ENCODE results near the gene SYCE3. TPM values are rescaled to one million over a fixed set of nuclear protein-coding genes. Genes with fewer than 3 reads are reported as not detected.

Gene SYCE3
- total RNA-seq, 3 donors from 2014 or later = not detected

DNA sequence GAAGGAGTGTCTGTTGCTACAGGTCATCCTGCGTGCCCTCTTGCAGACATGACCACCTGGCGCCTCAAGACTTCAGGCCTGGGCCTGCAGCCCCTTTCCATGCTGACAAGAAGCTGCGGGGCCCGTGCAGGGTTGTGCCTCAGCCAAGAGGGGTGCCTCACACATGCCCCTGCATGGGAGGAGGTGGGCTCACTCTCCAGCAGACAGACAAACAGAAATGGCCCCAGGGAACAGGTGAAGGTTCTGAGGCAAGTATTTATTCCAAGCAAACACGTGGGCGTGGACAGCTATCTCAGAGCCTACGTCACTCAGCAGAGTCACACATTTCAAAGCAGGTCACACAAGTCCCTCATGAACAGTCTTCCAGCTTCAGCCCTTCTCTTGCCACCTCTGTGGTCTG is 5.9 kb upstream of the SYCE3 start:
- TF ChIP-seq, protein P1, sequence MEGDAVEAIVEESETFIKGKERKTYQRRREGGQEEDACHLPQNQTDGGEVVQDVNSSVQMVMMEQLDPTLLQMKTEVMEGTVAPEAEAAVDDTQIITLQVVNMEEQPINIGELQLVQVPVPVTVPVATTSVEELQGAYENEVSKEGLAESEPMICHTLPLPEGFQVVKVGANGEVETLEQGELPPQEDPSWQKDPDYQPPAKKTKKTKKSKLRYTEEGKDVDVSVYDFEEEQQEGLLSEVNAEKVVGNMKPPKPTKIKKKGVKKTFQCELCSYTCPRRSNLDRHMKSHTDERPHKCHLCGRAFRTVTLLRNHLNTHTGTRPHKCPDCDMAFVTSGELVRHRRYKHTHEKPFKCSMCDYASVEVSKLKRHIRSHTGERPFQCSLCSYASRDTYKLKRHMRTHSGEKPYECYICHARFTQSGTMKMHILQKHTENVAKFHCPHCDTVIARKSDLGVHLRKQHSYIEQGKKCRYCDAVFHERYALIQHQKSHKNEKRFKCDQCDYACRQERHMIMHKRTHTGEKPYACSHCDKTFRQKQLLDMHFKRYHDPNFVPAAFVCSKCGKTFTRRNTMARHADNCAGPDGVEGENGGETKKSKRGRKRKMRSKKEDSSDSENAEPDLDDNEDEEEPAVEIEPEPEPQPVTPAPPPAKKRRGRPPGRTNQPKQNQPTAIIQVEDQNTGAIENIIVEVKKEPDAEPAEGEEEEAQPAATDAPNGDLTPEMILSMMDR (IDR thresholded peaks at IDR 0.05) = no peak
- Histone ChIP-seq H3K36me3 (ENCODE audit: low read depth) (no peaks in the 10 kb centered on the region), H3K9me3 (no peaks in the 10 kb centered on the region), H3K4me1 (ENCODE audit: low read depth) (peaks cover 20% of the 10 kb centered on the region), H3K4me3 (no peak overlapping the region)
- DNase-seq = peak in 1 of 3 donors; percentile 69
- ATAC-seq = peak; percentile 61
- intact Hi-C loops (cut with DNase I, micrococcal nuclease) = no loop called here

DNA sequence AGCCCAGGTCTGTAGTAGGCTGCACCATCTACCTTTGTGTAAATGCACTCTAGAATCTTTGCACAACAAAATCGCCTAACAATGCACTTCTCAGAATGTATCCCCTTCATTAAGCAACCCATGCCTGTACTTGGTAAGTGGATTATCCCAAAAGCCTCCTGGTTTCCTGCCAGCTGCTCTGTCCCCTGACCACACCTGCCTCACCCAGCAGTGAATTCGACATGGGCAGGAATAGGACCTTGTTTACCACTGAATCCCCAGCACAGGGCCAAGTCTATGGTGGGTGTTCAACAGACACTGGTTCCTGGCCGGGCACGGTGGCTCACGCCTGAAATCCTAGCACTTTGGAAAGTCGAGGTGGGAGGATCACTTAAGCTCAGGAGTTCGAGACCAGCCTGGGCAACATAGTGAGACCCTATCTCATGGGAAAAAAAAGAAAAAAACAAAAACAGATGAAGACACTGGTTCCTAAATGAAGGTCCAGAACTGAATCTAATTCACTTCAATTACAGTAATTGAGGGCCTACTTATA is 5.1 kb upstream of the SYCE3 start:
- peaks cover 20% of the 10 kb centered on the region for H3K4me1 ChIP-seq (ENCODE audit: low read depth)
- TF ChIP-seq, protein P1 (IDR thresholded peaks at IDR 0.05) = no peak
- ATAC-seq (no peak), DNase-seq (no peak)
- H3K9me3 ChIP-seq = no peaks in the 10 kb centered on the region
- intact Hi-C loops (cut with DNase I, micrococcal nuclease) = no loop called here
- H3K36me3 ChIP-seq (ENCODE audit: low read depth) = no peaks in the 10 kb centered on the region
- no peak overlapping the region for H3K4me3 ChIP-seq

DNA sequence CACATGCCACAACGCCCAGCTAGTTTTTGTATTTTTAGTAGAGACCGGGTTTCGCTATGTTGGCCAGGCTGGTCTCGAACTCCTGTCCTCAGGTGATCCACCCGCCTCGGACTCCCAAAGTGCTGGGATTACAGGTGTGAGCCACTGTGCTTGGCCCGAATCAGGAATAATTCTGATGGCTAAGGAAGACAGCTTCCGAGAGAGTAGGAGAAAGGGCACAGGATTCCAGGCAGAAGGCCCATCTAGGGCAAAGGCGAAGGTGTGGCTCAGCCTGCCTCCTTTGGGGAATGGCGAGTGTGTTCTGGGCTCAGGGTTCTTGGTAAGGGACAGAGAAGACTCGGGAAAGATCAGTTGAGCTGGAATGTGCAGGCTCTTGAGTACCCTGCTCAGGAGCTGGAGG is 1.6 kb upstream of the SYCE3 start:
- no peaks in the 10 kb centered on the region for H3K9me3 ChIP-seq
- TF ChIP-seq, protein P1 (IDR thresholded peaks at IDR 0.05) = no peak
- H3K4me3 ChIP-seq = no peak overlapping the region
- intact Hi-C loops (cut with DNase I, micrococcal nuclease) = no loop called here
- no peaks in the 10 kb centered on the region for H3K36me3 ChIP-seq (ENCODE audit: low read depth)
- peaks cover 19% of the 10 kb centered on the region for H3K4me1 ChIP-seq (ENCODE audit: low read depth)
- DNase-seq = peak in 2 of 3 donors; percentile 67 to 86
- ATAC-seq = peak; percentile 49

DNA sequence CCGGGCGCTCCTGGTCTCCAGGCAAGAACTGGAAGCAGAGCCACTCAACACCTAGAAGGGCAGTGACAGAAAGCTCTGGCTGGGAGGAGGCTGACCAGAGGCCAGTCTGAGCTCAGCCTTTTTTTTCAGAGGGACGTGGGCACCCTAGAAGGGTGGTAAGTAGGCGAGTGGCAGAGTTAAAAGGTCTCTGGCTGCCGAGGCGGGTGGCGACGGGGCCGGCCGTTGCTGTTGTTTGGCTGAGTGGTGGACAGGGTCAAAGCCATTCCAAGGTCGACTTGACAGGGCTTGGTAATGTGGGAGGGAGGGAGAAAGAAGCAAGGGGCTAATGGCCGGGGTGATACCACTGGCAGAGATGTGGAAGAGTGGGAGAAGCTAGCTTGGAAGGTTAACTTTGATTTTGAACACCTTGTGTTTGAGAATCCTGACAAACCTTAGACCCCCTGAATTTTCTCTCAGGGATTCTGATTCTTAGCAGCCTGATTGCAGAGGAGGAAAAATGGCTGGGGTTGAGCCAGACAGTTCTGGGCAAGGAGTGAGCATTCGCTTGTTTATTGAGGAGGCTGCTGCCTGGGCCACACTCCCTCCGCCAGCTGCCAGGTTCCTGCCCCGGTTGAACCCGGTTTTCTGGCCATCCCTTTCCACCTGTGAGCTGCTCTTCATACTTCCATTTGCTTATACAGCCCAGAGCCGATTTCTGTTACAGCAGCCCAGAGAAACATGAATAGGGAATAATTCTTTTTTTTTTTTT is 868 bp upstream of the SYCE3 start:
- no peaks in the 10 kb centered on the region for H3K9me3 ChIP-seq
- peaks cover 12% of the 10 kb centered on the region for H3K4me1 ChIP-seq (ENCODE audit: low read depth)
- ATAC-seq (peak; percentile 21), DNase-seq (peak in 2 of 3 donors; percentile 49 to 62)
- H3K4me3 ChIP-seq = peak overlapping the region; percentile 42
- intact Hi-C loops (cut with DNase I, micrococcal nuclease) = no loop called here
- TF ChIP-seq, protein P1 (IDR thresholded peaks at IDR 0.05) = no peak
- H3K36me3 ChIP-seq (ENCODE audit: low read depth) = no peaks in the 10 kb centered on the region

DNA sequence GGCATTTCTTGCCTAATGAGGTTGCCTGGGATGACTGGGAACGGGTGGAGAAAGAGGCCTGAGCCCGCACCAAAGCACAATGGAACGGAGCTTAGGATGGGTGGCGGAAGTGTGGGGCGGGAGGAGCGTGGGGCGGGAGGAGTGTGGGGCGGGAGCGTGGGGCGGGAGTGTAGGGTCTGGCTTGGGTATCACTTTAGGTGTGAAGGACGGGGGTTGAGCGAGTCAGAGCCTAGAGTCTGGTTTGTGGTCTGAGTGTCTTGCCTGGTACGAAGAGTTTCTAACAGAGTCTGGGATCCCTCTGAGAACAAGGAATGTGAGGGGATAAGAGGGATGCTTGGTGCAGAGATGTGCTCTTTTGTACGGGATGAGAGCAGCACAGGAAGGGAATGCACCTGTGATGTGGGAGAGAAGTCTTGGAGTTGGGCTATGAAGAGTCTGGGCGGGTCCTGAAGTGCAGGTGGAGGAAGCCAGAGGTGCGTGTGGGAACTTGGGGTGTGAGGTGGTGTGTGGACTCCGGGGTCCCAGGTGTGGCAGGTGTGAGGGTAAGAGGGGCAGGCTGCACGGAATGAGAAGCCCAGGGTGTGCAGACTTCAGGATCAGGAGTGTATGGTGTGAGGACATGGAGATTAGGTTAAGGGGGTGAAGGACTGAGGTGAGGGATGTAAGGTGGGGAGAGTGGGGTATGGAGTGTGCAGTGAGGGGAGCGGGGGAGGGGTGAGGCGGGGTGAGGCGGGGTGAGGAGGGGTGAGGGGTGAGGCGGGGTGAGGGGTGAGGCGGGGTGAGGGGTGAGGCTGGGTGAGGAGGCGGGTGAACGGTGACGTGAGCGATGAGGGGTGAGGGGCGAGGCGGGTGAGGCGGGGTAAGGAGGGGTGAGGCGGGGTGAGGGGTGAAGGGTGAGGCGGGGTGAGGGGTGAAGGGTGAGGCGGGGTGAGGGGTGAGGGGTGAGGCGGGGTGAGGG is 1.0 kb downstream of the SYCE3 start:
- peaks cover 7% of the 10 kb centered on the region for H3K4me1 ChIP-seq (ENCODE audit: low read depth)
- no peaks in the 10 kb centered on the region for H3K36me3 ChIP-seq (ENCODE audit: low read depth)
- ATAC-seq (no peak), DNase-seq (peak in 1 of 3 donors; percentile 69)
- intact Hi-C loops (cut with DNase I, micrococcal nuclease) = no loop called here
- no peaks in the 10 kb centered on the region for H3K9me3 ChIP-seq
- H3K4me3 ChIP-seq = no peak overlapping the region
- TF ChIP-seq, protein P1 (IDR thresholded peaks at IDR 0.05) = no peak

Measured in mucosa of descending colon (tissue), 3 donors.